HG03064 (cell line): ENCODE measurements around the gene ADGB.
A peak's percentile ranks its signal among the peaks of the same experiment; 100 is the strongest.
"Not testable (repeated sequence)": the region's sequence is repeated elsewhere in the genome, so short reads cannot be mapped to it uniquely, and the experiment has no call there.

Source experiments
- ATAC-seq: cut with Tn5 transposase; IDR thresholded peaks from one replicate; pipeline ENCODE4 v1.9.1; 2021; ENCODE audit warnings: low read depth; ENCODE audit not compliant: unreplicated experiment

The ADGB gene

DNA sequence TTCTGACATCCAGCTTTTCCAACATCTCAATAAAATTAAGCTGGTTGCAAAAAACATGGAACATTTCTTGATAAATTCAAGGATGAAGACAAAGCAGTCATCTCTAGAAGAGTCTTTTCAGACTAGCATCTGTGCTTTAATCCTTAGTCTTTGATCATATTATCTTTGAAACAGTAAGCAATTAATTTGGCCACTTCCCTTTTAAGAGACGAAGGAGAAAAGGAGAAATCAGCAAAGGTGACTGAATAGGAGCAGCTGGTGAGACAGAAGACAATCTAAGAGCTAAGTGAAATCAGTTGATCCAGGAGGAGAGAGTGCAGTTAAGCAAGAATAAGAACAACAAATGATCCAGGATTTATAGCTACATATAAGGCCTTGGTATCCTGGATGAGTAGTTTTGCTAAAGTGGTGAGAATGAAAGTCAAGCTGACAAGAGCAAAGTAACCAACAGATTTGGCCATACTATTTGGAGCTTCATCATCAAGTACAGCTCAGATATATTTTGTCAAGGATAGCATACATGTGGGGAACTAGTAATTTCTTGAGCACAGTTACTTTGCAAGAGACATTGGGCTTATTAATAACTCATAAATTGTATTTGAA is 215.5 kb downstream of the ADGB start:
- ATAC-seq = no peak

DNA sequence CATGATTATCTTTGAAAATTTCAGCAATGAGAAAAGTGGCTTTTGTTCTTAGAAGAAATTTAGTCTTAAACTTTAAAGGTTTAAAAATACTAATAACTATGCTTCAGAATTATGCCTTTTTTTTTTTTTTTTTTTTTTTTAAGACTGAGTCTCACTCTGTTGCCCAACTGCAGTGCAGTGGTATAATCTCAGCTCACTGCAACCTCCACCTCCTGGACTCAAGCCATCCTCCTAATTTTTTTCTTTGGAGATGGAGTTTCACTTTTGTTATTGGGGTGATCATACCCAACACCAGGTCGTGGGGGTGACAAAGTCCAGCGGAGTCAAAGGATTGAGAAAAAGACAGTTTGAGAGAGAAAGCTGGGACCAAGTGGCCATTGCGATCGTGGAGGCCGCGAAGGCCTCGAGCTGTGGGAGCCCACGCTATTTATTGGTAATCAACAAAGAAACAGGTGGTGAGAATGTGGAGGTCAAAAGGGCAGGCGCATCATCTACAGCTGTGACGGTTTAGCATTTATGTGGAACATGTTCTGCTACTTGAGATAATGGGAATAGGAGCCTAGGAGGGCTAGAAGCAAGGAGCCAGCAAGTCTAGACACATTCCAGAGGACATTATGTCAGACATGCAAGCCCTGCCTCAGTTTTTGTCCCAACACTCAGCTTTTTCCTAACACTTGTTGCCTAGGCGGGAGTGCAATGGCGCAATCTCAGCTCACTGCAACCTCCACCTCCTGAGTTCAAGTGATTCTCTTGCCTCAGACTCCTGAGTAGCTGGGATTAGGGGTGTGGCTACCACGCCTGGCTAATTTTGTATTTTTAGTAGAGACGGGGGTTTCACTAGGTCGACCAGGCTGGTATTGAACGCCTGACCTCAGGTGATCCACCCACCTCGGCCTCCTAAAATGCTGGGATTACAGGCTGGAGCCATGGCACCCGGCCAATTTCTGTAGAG is 217.0 kb downstream of the ADGB start:
- not testable (repeated sequence) for ATAC-seq

DNA sequence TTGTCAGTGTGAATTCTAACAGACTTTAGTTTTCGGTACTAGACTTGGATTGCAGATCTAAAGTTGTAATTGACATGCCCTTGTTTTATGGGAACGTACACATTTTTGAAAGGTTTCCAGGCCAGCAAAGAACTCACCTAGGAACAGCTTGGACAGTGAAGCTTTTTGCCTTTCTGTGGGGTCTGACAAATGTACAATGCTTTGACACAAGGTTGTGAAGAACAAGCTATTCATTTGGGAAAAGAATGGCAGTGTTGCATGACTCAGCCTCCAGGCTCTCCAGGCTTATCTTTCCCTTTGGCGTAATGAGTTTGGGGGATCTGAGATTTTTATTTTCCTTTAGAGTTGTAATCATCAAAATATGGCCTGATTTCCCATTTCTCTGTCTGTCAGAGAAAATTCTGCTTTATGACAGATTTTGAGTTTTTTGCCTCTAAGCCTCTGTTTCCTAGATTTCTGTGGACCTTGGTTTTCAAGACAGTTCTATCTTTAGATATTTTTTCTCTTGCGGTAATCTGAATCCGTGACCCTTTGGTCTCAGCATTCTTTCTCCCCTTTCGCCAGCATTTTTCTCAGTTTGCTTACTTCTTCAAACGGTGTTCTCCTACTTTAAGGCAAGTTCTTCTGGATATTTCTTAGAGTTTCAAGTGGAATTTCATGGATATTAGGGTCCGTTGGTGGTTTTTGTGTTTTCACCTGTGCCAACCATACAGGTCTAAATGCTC is 221.0 kb downstream of the ADGB start:
- ATAC-seq = no peak

DNA sequence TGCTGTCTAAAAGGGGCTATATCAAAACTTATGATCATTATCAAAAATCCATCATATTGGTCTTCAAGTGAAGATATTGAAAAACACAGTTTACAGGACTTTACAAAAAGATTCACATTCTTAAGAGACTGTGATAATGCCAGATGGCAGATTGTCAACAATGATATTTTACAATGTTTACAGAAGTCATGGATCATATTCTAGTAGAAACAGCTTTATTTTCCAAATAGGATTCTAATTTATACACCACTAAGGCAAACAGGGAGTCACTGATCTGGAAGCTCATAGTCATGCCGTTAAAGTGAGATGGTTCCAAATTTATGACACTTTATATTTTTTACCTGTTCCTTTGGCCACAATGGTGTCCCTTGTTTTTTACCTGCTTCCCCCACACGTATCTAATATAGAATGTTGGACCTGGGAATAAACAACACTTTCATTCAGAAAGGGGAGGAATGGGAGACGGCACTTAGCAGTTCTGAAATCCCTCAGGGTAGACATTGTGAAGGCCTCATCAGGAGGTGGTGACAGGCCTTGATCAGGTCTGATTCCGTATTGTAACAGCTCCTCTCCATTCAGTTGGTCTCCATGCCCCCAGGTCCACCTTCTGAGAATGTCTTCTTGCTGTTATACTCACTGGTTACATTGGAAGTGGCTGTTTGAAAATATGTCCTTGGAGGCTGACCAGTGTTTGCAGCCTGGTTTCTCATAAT is 228.6 kb downstream of the ADGB start:
- ATAC-seq = no peak

DNA sequence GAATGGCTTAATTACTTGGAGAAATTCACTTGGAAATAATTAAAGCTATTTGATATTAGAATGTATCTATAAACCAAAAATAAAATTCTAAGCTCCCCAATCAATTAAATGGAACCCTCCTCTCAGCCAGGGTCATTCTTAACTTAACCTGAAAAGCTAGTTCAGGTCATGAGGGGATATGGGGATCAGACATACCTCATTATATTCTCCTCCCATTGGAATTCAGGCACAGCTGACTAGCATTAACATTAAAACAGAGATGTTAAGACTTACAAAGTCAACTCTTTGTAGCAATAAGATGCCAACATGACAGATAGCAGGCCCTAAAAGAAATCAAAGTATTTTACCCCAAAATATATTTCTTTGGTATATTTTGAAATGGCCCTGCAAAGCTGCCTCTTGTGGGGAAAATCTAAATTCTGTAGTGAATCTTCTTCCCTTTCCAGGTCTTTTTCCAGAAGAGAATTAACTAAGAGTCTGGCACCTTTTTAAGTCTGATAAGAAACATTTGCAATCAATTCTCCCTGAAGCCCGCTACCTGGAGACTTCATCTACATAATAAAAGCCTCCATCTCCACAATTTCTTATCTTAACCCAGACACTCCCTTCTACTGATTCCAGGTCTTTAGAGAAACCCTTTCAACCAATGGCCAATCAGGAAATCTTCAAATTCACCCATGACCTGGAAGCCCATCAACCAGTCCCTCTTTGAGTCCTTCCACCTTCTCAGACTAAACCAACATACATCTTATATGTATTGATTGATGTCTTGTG is 231.2 kb downstream of the ADGB start:
- ATAC-seq = no peak

DNA sequence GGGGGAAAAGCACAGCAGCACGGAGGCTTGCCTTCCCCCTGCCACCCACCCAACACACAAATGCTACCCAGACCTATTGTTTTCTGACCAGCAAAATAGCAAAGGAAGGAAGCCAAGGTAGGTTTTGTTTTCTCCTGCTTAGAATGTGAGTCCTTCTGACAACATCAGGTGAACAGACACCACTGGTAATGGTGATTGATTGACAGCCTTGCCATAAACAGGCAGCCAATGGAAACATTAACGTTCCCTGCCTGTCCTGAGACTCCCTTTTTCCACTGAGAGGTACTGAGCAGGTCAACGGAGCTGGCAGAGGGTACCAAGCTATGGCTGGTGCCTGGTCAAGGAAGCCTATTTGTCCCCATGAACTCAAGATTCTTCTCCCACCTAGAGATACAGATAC is 234.4 kb downstream of the ADGB start:
- ATAC-seq = no peak

DNA sequence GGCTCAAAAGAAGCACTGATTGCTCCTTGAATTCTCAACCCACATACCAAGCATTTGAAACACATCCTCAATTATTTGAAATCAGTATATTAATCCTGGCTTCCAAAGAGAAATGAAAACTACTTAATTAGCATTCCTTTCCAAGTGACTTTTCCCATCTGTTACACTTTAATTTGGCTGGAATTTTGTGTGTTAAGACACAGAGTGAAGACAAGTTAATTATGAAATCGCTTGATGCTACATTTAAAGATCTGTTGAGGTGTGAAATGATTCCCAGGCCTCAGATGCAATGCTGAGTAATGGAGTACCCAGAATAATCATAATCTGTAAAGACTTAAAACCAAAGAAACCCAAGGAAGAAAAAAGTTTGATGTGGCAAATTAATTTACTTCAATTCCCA is 241.4 kb downstream of the ADGB start:
- ATAC-seq = no peak

DNA sequence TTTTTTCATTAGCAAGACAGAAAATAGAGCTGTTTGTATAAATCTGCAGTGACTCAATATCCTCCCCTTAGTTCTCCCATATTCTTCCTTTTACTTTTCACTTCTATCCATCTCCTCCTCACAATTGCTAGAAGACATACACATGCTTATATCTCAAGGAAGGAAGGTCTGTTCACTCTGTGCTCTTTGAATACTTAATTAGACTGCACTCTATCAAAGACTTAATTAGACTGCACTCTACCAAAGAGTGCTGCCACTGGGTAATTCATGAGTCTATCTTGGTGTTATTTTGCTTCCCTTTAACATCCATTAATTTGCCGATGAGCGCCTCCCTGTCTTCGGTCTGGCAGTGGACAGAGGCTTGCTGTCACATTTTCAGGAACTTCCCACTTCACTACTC is 241.9 kb downstream of the ADGB start:
- ATAC-seq = no peak

DNA sequence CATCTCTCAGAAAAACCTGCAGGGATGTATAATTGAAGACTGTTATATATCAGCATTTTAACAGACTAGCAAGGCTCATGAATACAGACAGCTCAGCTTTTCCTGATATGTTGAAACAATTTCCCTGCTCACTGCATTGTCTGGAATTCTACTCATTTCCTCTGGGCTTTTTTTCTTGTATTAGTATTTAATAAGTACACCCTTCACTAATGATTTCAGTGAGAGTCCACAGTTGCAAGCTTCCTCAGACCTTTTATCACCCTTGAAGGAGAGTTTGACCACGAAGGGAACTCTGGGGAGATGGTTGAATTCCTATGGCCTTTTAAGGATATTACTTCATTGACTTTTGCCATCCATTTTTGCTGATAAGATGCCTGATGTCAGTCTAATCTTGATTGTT is 248.7 kb downstream of the ADGB start:
- ATAC-seq = no peak

DNA sequence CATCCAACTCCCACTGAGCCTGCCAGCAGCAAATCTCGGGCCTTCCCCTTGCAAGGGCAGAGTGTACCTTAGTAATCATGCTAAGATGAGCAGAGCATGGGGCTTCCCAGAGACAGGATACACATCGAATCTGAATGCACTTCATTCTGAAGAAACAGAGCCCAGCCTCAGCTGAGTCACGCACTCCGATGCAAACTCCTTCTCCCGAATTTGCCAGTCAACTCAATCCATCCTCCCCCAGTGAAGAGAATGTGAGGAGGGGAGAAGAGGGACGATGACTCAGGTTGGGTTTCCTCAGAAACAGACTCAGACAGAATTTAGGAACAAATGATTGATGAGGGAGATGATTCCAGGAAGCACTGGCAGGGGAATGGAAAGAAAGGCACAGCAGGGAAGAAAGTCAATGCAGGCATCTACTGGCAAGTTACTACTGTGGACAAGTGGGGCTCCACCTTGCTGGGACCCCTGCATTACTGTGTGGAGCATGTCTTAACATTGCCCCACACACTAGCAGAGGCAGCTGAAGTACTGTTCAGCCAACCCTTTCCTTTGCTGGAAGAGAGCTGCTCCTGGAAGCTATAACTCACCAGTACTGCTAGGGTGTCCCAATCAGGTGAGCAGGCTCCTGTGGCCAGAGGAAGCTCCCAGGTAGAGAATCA is 251.6 kb downstream of the ADGB start:
- no peak for ATAC-seq

DNA sequence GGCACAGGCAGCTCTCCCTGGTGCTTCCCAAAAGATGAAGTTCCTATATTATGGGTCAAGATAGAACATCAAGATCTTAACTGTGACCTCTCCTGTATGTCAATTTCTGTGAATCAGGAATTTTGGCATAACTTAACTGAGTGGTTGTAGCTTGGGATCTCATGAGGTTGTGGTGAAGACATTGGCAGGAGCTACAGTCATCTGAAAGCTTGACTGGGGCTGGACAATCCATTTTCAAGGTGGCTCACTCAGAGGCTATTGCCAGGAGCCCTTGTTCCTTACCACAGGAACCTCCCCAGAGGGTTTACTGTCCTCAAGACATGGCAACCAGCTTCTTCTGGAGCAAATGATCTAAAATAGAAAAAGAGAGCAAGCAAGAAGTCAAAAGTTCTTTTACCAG is 252.2 kb downstream of the ADGB start:
- no peak for ATAC-seq

DNA sequence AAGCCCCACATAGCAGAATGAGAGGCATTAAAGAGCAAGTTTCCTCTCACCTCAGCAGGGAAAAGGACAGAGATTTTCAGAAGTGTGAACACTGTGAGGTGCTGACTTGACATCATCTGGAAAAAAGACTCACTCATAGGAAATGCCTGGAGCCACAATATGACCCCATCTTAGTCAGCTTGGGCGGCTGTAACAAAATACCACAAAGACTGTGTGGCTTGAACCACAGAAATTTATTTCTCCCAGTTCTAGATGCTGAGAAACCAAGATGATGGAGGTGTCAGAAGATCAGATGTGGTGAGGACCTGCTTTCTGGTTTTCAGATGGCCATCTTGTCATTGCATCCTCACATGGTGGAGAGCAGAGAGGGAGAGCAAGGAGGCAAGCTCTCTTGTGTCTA is 253.1 kb downstream of the ADGB start:
- no peak for ATAC-seq

DNA sequence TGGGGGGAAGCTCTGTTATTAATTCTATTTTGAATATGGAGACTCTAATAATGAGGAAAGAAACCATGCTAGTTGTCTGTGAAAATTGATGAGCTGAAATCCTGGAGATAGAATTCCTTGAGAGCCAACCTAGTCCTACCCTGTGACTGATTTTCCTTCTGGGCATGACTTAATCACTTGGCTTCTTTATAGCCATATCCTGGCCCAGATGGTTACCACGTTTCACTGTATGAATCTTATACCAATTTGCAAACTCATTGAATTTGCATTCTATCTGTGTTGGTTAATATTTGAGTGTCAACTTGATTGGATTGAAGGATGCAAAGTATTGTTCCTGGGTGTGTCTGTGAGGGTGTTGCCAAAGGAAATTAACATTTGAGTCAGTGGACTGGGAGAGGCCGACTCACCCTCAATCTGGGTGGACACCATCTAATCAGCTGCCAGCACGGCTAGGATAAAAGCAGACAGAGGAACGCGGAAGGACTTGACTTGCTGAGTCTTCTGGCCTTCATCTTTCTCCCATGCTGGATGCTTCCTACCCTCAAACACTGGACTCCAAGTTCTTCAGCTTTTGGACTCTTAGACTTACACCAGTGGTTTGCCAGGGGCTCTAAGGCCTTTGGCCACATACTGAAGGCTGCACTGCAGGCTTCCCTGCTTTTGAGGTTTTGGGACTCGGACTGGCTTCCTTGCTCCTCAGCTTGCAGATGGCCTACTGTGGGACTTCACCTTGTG is 255.9 kb downstream of the ADGB start:
- ATAC-seq = not testable (repeated sequence)

DNA sequence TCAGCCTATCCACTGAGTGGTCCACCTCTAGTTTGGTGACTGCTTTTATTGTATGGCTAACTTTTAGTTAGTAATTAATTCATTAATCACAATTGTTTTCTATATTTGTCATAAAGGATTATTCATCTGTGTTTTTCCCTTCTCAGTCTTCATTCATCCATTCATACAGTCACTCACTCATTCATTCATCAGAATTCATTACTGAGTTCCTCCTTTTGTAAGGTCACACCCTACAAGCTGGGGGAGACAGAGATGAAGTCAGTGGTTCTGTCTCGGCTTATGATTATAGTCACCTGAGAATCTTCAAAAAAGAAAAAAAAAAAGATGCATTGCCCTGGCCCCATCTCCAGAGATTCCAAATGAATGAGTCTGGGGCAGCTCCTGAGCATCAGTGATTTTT is 257.1 kb downstream of the ADGB start:
- no peak for ATAC-seq

DNA sequence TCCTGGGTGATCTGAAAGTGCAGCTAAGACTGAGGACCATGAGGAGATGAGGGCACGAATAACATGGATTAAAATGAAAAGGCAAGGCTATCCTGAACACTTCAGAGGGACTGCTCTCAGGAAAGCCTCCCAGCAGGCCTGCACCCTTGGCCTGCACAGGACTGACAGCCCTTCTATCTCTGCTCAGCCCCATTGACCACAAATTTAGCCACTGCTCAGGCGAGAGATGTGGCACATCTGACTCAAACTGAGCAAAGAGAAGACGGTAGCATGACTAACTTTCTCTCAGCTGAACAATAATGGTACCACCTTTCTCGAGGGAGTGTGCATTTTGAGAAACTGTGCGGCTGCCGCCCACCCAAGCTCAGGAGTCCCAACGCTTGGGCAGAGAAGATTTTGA is 257.5 kb downstream of the ADGB start:
- ATAC-seq = peak; percentile 42

DNA sequence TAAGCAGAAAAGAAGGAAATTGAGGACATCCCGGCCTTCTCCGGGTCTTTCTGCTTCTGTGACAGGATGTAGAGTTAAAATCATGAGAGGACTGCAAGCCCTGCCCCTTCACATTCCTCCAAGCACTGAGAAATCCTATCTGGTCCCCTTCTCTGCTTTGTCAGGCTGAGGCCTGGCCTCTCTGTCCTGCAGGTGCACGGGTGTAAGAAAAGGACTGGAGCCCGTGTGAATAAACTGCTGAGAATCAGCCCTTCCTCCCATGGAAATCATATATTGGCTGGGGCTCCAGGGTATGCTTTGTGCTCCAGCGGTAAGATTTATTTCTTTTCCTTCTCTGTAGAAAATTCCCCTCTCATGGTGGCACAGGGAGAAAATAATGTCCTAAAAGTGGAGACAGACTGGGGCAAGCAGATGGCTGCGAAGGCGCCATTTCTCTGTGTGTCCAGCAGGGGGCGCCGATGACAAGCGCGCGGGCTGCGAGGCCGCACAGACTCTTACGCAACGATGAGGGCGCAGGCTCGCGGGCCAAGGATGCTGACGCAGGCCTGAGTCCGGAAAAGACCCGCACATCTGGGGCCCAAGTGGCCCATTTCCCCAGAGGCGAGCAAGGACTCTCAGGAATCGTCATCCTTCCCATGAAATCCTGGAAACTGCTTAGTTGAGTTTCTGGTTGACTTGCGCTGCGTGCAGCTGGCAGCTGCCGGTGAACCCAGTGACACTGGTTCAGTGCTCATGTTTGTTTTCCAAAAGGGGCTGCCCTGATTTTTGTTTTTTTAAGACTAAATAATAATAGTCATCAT is 258.6 kb downstream of the ADGB start:
- peak; percentile 94 for ATAC-seq

DNA sequence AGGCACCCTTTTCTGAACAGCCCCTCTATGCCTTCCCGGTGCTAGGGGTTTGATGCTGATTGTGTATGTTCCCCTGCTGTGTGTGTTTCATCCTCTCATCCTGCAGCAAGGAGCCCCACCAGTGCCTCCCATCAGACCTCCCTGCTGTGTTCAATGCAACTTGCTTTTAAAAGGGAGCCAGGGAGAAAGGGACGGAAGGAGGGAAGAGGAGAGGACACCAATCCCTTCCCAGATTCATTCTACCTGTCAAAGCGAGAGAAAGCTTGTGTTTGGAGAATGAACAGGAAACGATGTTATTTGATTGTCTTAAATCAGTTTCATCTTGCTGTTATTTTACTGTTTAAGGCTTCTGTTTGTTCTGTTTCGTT is 259.2 kb downstream of the ADGB start:
- ATAC-seq = no peak

DNA sequence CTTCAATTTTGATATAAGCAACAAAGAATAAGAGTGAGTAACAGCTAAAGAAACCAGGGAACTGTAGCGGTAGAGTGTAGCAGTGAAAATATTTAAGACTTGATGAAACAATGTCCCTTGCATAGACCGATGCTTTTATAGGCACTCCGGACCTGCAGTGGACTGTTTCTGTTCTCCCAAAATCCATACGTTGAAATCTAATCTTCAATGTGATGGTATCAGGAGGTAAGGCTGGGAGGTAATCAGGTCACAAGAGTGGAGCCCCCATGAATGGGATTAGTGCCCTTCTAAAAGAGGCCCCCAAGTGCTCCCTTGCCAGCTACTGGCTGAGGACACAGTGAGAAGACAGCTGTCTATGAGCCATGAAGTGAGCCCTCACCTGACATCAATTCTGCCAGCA is 260.4 kb downstream of the ADGB start:
- ATAC-seq = no peak
